NK-92 treated with Interleukin-12 subunit alpha and Interleukin-12 subunit beta, amount 100 ng/mL, for 24 hours (cell line): Measurements from ENCODE around the gene CTNNA3.
"Not testable (repeated sequence)": the region's sequence is repeated elsewhere in the genome, so short reads cannot be mapped to it uniquely, and the experiment has no call there.

Source experiments
- DNase-seq: peaks from one replicate; lab custom pipeline; 2025; lab: John Stamatoyannopoulos, UW

The CTNNA3 gene

DNA sequence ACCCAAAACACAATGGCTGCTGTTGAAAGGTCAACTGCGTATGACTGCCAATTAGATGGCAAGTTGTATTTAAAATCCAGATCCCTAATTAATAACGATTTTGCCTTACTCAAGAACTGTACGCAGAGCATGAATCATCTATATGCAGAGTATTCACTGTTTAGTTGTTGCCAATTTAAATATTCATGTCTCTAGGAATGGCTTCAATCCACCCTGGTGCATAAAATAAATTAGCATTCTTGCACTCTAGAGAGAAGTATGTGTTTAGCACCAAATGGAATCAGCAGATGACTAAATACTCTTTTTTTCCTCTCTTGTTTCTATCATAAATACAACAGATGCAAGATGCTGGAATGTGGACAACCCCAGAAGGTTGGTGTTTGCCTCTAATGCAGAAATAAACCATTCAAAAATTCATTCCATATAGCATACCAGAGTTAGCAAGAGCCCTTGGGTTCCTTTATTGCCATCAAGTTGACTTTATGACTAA is 449.9 kb downstream of the CTNNA3 start:
- no peak for DNase-seq

DNA sequence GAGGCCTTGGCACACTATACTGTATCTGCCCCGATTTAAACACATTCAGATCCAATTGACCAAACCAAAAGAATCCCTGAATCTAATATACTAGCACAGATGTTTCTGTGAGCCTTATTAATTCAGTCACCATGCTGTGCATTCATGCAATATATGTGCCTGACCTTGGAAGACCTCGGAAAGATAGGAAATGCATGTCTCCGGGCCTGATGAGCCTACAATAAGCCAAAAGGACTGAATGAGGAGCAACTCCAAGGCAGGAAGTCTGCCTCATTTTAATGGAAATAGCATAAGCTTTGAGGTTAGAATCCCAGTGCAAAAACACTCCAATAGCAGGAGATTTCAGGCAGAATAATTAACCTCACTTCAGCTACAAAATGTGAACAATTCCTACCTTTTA is 453.5 kb downstream of the CTNNA3 start:
- no peak for DNase-seq

DNA sequence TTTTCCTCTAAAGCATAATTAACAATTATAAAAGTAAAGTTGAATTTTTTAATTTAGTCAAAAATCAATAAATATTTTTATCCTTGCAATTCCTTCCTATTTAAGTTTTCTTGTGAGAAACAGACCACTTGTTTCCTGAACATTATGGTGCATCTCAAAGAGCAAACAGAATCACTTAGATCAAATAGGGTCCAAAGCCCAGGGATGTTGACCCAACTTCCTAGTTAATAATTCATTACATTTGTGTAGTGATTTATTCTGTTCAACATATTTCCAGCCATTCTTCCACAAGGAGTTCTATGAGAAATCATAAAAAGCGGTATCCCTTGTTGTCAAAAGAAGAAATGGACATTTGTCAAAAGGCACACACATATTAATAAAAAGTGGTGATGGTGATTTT is 454.5 kb downstream of the CTNNA3 start:
- DNase-seq: no peak

DNA sequence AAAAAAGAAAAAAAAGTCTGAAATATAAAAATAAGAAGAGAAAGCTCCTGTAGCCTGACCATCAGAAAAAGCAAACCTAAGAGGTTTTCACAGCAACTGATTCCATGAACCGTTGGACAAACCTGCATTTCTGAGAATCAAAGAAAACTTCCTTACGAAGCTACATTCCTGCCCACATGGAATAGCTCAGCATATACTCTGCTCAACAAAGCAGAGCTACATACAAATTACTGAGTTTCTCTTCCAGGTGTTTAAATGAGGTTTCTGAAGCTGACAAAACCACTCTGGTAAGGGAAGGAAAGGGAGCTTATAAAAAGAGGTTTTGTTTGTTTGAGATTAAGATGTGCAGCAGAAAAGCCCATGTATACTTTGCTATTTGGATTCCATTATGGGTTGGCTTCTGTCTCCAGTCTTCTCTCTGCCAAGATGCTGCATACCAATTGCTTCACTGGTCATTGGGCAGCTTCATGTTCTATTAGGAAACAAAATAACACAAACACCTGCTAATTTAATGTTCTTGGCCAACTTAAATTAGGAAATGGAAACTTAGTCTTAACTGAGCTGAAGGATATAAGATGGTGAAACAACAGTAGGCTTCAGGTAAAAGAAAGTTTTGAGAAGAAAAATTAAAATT is 456.0 kb downstream of the CTNNA3 start:
- DNase-seq: no peak

DNA sequence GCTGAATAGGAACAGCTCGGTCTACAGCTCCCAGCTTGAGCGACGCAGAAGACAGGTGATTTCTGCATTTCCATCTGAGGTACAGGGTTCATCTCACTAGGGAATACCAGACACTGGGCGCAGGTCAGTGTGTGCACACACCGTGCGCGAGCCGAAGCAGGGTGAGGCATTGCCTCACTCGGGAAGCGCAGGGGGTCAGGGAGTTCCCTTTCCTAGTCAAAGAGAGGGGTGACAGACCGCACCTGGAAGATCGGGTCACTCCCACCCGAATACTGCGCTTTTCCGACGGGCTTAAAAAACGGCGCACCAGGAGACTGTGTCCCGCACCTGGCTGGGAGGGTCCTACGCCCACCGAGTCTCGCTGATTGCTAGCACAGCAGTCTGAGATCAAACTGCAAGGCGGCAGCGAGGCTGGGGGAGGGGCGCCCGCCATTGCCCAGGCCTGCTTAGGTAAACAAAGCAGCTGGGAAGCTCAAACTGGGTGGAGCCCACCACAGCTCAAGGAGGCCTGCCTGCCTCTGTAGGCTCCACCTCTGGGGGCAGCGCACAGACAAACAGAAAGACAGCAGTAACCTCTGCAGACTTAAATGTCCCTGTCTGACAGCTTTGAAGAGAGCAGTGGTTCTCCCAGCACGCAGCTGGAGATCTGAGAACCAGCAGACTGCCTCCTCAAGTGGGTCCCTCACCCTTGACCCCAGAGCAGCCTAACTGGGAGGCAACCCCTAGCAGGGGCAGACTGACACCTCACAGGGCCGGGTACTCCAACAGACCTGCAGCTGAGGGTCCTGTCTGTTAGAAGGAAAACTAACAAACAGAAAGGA is 465.1 kb downstream of the CTNNA3 start:
- DNase-seq: not testable (repeated sequence)

DNA sequence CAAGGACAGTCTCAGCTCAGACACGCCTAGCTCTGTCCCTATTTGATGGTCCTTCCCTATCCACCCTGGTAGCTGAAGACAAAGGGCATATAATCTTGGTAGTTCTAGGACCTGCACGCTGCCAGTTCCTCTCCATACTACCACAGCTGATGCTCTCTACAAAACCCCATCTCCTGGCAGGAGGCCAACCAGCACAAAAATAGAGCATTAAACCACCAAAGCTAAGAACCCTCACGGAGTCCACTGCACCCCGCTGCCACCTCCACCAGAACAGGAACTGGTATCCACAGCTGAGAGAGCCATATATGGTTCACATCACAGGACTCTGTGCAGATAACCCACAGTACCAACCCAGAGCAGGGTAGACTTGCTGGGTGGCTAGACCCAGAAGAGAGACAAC is 470.8 kb downstream of the CTNNA3 start:
- DNase-seq: no peak

DNA sequence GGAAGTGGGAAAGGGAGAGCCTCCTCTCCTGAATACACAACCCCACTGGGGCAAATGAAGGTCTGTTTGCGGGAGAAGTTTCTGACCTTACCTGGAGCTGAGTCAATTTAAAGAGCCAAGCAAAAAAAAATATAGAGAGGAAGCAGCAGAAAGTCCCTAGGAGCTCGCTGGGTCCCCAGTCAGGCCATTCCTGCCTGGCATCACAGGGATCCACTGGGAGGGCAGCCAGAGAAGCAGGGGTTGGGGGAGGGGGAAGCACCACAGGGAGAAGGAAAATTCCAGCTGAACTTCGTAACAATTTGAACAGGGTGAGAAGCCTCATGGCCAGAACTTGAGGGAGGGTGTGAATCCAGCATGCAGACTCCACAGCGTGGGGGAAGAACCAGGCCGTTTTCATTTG is 471.4 kb downstream of the CTNNA3 start:
- no peak for DNase-seq

DNA sequence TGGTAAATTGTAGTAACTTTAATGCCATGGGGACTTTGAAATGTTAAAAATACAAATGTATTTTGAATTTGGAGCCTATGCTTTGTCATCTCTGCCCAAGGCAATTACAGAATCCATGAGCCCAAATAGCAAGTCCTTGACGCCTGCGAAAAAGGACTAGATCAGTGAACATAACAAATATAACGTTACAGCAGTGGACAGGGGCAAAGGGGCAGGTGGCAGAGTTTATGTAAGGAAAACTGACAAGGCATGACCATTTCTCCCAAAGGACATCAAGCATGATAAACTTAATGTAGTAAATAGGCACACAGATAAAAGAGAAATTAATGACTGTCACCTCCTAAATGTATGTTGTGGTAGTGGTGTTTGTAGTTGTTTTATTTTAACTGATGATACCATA is 473.1 kb downstream of the CTNNA3 start:
- DNase-seq: no peak

DNA sequence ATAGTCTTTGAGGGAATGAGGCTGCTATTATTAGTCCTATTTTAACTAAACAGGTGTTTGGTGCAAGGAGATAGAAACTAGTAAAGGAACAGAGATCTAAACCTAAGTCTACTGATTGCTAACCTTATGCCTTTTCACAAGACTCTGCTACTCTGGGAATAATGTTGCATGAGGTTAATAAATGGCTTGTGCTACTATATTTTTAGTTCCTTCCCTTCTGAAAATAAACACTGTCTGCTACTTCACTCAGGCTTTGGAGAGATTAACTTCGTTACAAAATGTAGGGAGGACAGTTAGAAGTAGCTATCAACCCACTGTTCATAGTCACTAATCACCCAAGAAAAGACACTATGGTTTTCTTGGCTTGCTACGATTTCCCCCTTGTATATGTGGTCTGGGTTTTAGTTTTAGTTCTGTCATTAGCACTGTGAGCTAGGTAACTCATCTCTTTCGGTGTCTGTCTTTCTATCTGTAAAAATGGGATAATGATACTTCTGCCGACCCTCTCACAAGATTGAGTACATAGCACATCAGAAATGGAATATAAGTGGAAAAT is 474.0 kb downstream of the CTNNA3 start:
- no peak for DNase-seq

DNA sequence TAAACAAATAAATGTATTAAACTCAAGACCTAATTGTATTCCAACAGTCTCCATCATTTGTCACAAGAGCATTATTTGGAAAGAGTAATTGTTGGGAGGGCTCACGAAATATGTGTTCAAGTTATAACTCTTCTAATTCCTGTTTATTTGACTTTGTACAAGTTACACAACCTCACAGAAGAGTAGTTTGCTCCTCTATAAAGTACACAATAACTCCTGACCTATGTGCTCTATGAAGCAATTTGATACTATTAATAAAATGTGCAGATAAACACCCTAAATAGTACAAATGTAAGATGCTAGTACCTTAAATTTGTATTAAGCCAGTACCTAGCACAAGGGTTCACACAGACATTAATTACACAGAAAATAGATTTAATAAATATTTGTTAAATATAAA is 484.3 kb downstream of the CTNNA3 start:
- no peak for DNase-seq

DNA sequence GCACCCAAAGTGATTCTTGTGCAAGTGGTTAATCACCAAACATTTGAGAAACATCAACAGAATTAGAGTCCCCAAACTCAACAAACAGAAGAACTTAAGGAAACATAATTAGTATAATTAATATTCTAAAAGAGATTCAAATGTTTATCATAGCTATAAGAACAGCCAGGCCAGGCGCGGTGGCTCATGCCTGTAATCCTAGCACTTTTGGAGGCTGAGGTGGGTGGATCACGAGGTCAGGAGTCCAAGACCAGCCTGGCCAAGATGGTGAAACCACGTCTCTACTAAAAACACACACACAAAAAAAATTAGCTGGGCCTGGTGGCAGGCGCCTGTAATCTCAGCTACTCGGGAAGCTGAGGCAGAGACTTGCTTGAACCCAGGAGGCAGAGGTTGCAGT is 488.1 kb downstream of the CTNNA3 start:
- DNase-seq: not testable (repeated sequence)

DNA sequence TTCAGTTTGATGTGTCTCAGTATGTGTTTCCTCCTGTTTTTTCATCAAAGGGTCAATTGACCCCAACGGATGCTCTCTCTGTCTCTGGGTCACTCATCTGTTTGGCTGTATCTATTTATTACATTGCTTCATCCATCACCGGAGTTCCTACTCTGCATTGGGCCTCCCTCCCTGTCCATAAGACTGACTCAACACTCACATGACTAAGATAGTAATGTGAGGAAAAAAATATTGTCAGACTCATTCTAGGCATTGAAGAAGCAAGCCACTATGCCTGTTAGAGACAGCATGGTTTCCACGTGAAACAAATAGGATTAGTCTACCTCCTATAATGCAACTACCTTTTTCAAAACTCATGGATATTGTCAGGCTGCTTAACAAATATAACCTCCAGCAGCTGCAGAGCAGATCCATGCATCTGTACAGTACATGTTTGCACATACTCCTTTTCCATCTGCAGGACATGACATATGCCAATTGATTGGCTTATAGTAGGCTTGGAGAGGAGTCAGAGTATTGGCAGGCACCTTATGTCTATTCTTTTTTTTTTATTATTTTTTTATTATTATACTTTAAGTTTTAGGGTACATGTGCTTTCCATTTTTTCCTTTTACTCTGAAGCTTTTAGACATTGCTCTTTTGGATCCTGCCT is 495.0 kb downstream of the CTNNA3 start:
- no peak for DNase-seq

DNA sequence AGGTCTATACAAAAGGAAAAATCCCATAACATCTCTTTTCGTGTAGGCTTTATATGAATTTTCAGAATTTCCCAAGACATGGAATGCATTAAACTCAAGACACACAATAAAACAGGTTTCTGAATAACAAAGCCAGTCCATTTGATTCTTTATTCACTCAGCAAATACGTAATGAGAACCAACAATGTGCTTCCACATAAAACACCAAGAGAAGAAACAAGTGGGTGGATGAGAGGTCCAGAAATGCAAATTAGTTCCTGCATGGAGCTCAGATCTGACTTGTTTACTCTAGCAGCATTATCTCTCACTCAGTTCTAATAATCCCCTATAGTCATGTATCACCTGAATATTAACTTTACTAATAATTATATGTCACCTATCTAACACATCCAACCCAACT is 520.6 kb downstream of the CTNNA3 start:
- no peak for DNase-seq

DNA sequence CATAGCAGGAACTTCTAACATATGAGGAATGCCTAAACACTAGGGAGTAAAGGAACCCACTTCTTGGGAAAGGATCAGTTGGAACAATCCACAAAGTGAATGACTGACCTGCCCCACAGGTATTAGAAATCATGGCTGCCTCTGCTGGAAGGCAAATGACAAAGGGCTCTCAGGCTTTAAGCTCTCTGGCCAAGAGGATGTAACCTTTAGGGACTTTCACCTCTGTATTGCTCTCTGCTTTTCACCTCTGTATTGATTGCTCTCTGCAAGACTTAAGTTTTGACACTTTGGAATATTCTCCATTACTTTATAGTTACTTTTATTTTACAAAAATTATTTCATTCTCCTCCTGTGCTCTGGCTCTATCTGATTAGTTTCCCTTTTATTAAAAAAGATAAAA is 522.2 kb downstream of the CTNNA3 start:
- no peak for DNase-seq

DNA sequence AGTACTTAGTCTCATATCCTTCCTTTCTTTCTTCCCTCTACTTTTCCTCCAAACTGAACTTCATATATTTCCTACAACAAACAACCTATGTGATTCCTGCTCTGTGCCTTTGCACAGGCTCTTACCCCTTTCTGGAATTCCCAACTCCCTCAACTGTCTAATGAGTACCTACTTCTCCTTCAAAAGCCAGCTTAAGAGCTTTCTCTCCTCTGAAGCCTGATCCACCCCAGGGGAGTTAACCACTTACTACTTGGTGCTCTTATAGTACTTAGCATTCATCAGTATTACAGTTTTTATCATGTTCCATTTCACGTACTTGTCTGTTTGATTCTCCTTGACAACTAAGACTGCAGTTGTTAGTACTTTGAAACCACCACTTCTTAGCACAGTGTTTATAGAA is 524.0 kb downstream of the CTNNA3 start:
- DNase-seq: no peak

DNA sequence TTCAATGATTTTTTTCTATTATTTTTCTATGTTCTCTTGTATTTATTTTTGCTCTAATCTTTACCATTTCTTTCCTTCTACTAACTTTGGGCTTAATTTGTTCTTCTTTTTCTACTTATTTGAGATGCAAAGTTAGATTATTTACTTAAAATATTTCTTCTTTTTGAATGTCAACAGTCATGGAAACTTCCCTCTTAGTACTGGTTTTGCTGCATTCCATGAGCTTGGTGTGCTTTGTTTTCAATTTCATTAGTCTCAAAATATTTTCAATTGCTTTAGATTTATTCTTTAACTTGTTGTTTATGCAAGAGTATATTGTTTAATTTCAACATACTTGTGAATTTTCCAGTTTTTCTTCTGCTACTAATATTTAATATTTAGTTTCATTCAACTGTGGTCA is 539.8 kb downstream of the CTNNA3 start:
- no peak for DNase-seq

DNA sequence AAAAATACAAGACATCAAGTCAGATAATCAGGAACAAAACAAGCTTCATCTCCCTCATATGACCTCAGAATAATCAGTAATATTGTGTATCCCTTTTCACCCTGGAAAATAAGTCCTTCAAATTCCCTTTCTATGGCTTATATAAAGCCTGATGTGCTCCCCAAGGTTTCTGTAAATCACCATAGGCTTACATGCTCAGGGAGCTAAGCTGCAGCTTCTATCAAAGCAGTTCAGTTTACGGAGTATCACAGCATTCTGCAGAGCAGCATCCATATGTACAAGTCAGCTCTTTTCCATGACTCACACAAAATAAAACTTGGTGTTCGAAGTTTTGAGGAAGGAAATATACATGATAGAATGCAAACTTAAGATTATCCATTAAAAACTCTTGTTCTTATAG is 544.5 kb downstream of the CTNNA3 start:
- no peak for DNase-seq

DNA sequence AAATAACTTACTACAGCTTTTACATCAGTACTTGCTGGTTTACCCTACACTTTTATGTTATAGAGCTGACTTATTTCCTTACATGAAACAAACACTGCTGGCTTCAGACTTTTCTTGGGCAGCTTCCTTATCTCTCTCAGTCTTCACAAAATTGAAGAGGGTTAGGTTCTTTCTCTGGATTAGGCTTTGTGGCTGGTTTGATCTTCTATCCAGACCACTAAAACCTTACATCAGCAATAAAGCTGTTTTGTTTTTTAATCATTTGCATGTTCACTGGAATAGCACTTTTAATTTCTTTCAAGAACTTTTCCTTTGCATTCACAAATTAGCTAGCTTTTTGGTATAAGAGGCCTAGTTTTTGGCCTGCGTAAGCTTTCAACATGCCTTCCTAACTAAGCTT is 551.5 kb downstream of the CTNNA3 start:
- DNase-seq: no peak

DNA sequence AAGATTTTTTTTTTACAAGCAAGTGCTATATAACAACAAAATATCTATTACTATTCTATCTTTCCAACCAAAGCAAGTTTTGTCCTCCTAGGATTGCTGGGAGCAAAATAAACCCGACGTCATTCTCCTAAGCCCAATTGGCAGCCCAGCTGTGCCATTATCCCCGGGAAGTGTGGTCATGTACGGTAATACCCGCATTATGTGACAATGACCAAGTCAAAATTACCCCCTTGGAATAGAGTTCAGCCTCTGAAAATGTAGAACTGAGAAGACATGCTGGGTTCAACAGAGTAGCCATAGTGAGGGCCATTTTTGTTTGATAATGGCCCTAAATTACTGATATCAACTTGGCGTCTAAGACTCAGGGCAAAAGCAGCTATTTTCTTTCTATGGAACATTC is 554.7 kb downstream of the CTNNA3 start:
- no peak for DNase-seq

DNA sequence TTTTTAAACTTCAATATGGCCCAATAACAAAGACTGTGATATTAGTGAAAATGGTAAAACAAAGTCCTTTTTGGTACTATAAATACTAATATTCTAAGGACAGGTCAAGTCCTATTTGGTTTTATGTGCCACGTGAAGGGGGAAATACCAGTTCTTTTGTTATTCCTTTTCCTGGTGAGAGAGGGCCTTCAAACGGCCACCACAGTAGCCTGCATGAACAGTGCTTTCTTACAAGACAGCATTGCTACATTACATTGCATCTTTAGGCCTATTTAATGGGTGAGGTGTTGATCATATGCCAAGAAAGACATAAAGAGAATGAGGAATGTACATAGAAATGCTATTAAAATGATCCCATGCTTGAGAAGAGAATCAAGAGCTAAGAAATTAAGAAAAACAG is 555.4 kb downstream of the CTNNA3 start:
- no peak for DNase-seq

DNA sequence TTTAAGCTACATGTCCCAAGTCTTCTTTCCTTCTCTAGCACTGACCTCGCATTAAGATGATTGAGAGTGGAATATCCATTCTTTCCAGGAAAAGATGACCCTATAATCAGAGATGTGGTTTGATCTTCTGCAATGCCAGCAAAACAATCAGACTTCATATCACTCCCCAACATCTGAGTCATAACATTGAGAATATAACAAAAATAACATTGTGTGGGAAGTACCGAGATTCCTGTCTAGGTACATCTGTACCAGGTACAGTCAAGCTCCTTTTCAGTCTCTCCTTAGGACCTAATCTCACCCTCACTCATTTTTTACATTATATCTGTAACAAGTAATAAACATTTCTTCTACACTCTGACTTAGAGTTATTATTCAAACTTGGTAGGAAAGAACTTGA is 568.6 kb downstream of the CTNNA3 start:
- DNase-seq: no peak

DNA sequence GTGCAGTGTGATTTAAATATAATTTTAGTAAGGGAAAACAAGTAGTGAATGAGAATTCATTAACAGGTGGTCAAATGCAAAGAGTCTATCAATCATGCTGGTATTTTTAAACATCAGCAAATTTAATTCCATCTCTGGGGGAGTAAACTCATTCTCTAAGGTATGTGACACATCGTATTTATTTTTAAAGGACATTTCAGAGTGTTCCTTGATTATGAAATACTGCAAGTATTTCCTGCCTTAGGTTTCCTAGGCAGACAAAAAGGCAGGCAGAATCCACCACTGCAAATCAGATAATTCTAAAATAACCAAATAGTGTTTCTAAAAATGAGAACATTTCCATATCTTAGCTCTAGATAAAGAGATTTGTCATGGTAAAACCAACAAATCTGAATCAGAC is 576.3 kb downstream of the CTNNA3 start:
- DNase-seq: no peak

DNA sequence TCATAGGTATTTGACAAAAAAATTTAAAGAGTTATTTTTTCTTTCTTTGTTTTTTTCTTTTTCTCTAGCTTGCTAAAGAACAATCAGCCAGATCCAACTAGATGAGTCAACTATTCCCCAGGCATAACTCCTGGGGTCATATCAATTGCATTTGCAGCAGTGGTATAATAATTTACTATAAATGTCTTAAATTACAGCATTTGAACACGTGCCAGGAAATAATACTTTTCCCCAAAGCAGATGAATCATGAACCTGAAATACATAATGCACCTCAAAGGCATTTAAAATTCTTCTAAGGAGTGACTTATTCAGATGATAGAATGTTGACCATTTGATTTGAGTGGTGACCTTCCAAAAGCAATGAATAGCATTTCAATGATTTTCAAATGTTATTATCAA is 580.0 kb downstream of the CTNNA3 start:
- no peak for DNase-seq
